Lower leg skin (tissue), 4 donors: Measurements from ENCODE around the gene HNRNPAB. TPM values are rescaled to one million over a fixed set of nuclear protein-coding genes. Genes with fewer than 3 reads are reported as not detected.

Experiments used
- DNase-seq, 2 donors: peaks; one replicate each; pipeline ENCODE4 v3.0.0-alpha.2; 2019; ENCODE audit warnings: low spot score in 2 of 2
- H3K4me3 ChIP-seq: fragments of 200-600 bp; sonication (generic); 2 replicates; pipeline ENCODE4 v1.5.1; 2017; ENCODE audit warnings: mild to moderate bottlenecking, low read depth; ENCODE audit not compliant: poor library complexity, severe bottlenecking
- CTCF ChIP-seq, 3 donors: fragments of 450-650 bp; IDR thresholded peaks; one replicate each; pipeline ENCODE4 v1.5.1; 2016; ENCODE audit warnings: antibody characterized with exemption in 3 of 3, mild to moderate bottlenecking in 3 of 3, moderate library complexity in 2 of 3
- POLR2A ChIP-seq, 2 donors: fragments of 450-650 bp; IDR thresholded peaks; one replicate each; pipeline ENCODE4 v1.6.1; 2016 to 2017; ENCODE audit warnings: antibody characterized with exemption in 2 of 2, mild to moderate bottlenecking in 1 of 2, moderate library complexity in 1 of 2
- WGBS, 2 donors: methylation state at CpG; one replicate each; pipeline ENCODE4 v1.1.5; 2018; 5-methylcytosine and 5-hydroxymethylcytosine counted together
- intact Hi-C: fragments of 100-400 bp; cut with DNase I; formaldehyde crosslinking; loops from one replicate; pipeline ENCODE4 v1.15.0; 2023; ENCODE audit warnings: low total_unique reads
- total RNA-seq, 4 donors: library from RNA; depleted of rRNA; stranded (reverse); fragments of >200 nt; gene quantifications; one replicate each; pipeline ENCODE4 v1.1.0, GENCODE V29; 2016

HNRNPAB gene
- total RNA-seq, 4 donors from 2014 or later = 76.4 to 124 (median 102) TPM

DNA sequence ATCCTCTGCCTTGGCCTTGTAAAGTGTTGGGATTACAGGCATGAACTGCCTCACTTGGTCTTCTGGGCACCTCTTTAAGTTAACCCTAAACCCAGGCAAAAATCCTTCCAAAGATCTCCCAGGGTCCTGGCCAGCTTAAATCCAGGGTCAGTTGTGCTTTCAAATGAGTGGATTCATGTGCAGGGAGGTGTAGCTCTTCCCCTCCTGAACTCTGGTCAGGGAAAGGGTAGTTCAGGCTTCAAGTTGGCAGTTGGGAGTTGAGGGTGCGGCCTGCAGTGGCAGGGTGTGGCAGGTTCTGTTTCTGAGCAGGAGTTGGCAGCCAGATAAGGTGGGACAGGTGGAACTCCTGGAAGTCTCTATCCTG lies 3.6 kb downstream of the HNRNPAB start:
- TF ChIP-seq CTCF (IDR thresholded peaks at IDR 0.05) = no peak
- TF ChIP-seq POLR2A (IDR thresholded peaks at IDR 0.05) = no peak
- H3K4me3 ChIP-seq = no peak overlapping the region
- WGBS, 2 donors = 25 to 40% methylated on average over 1 of the region's 1 CpG
- intact Hi-C loops = no loop called here
- DNase-seq = no peak

- no peak overlapping the region for H3K4me3 ChIP-seq
- DNase-seq = no peak
- no peak for TF ChIP-seq POLR2A (IDR thresholded peaks at IDR 0.05)
- TF ChIP-seq CTCF (IDR thresholded peaks at IDR 0.05) = no peak
- intact Hi-C loops = no loop called here
- WGBS, 2 donors = 74 to 83% methylated on average over 5 of the region's 5 CpGs
These were observed 4.4 kb downstream of the HNRNPAB start for GRCh38 chr5:178208540-178209227.

GRCh38 chr5:178209334-178210072 lies 5.2 kb downstream of the HNRNPAB start:
- intact Hi-C loops = no loop called here
- WGBS, 2 donors = 78 to 87% methylated on average over 8 of the region's 8 CpGs
- no peak overlapping the region for H3K4me3 ChIP-seq
- DNase-seq = no peak
- TF ChIP-seq CTCF (IDR thresholded peaks at IDR 0.05) (no peak), POLR2A (IDR thresholded peaks at IDR 0.05) (no peak)

GRCh38 chr5:178210073-178210535 lies 5.8 kb downstream of the HNRNPAB start:
- intact Hi-C loops = no loop called here
- no peak for TF ChIP-seq CTCF (IDR thresholded peaks at IDR 0.05)
- no peak for TF ChIP-seq POLR2A (IDR thresholded peaks at IDR 0.05)
- 85 to 89% methylated on average over 11 to 17 of the region's 18 CpGs for whole genome bisulfite sequencing, 2 donors
- DNase-seq = no peak
- H3K4me3 ChIP-seq = no peak overlapping the region

- intact Hi-C loops = no loop called here
- DNase-seq = no peak
- no peak for TF ChIP-seq CTCF (IDR thresholded peaks at IDR 0.05)
- TF ChIP-seq POLR2A (IDR thresholded peaks at IDR 0.05) = no peak
- H3K4me3 ChIP-seq = no peak overlapping the region
- WGBS, 2 donors = 89 to 95% methylated on average over 5 of the region's 5 CpGs
These were observed 6.4 kb downstream of the HNRNPAB start for GRCh38 chr5:178210686-178211085.
